HG02678 (cell line): Measurements from ENCODE around the gene MAPRE2.

Experiments
- ATAC-seq: cut with Tn5 transposase; IDR thresholded peaks from one replicate; pipeline ENCODE4 v1.9.1; 2021; ENCODE audit warnings: mild to moderate bottlenecking, moderate library complexity; ENCODE audit not compliant: unreplicated experiment

MAPRE2 gene

DNA sequence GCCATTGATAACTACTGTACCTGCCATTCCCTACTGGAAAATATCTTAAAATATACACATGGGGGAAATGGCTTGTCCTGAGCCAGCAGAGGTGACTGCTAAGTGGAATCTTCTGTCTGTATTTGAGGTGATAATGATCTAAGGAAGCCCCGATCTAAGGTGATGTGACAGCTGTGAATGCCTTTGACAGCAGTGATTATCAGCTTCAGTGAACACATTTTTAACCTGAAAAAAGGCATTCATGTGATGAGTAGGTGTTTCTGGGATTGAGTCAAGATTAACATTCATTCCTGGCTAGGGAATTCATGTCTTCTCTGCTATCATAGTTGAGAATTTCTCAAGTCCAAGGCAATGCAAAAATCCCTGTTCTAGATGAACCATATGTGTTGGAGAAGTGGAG lies 9.1 kb upstream of the MAPRE2 start:
- ATAC-seq: no peak

- no peak for ATAC-seq
Observed at GRCh38 chr18:35038029-35038428, 3.2 kb upstream of the MAPRE2 start.

DNA sequence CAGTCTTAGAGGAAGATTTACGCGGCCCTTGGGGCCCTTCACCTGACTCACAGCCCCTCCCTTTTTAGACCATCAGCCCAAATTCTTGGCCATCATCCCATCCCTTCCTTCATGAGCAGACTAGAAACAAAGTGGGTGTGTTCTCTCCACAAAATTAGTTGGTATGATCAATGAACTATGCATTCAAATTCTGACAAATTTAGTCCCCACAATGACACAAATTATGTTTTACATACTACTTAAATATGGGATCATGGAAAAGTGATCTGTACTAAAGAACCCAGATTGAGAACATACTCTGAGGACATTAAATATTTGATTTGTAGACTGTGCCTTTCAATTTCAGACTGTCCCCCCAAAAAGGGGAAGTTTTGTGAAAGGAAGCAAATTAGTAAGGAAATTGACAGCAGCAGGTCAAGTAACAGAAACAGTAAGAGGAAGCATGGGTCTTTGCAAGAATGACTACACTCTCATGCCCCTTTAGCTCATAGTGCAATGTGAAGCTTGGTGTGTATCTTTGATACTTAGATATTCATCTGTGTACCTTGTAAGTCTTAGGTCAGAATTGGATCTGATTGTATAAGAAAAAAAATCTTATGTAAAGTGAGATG lies 2.2 kb upstream of the MAPRE2 start:
- ATAC-seq: peak; percentile 30

- ATAC-seq: no peak
Observed at GRCh38 chr18:35040638-35040987, 600 bp upstream of the MAPRE2 start.

DNA sequence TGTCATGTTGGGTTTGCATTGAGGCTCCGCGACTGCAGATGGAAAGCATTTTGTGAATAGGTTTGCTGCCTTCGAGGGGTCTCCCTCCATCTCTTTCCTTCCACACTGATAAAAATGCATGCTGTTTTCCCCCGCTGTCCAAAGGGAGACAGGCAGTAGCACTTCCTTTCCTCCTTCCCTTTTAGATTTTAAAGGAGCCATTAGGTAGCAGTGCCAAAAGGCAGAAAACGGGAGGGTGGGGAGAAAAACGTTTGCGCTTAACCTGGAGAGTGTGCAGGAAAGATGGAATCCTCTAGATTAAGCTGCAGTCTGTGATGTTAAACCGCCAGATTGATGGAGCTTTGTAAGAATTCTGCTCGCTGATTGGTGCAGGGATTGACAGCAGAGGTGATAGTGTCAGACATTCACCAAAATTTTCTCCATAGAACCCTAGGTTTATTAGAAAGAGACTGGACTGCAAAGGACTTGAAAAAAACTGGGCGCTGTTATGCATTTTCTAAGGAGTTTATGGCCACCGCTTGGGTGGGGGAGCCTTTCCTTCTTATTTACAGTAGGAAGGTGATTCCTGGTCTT lies 688 bp downstream of the MAPRE2 start:
- ATAC-seq: no peak

GRCh38 chr18:35042389-35043071 lies 1.3 kb downstream of the MAPRE2 start:
- ATAC-seq: no peak

DNA sequence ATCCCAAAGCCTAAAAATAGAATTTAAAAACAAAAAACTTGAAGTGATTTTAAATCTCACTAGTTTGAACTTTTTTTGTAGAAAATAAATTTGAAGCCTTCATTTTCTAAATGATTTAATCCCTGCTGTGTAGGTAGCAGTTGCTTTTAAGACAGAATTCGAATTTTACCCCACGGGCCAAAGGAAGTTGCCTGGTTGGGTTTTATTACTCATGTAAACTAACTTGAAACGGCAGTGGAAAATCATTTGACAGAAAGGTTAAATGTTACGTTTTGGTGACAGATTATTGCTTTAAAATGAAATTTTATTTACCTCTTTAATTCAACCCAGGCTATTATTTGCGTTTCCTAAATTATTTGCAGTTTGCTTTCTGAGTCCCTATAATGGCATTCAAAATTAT lies 2.0 kb downstream of the MAPRE2 start:
- ATAC-seq: no peak

- ATAC-seq: no peak
Observed at GRCh38 chr18:35045121-35045520, 3.9 kb downstream of the MAPRE2 start.

DNA sequence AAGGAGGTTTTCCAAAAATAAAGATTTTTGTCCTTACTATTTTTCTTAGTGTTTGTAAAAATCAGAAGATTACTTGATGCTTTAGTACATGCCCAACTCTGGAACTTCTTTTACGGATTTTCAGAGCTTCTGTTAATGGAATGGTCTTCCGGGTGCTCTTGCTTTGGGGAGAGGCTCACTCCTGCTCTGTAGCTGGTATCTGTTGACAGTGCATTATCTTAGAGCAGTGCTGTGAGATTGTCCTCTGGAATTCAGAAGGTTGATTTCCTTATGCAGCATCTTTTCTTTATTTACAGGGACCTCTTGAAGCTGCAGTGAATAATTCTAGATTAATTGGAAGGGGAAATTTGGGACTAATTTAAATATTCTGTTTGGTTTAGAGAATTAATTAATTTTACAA lies 4.6 kb downstream of the MAPRE2 start:
- ATAC-seq: no peak

DNA sequence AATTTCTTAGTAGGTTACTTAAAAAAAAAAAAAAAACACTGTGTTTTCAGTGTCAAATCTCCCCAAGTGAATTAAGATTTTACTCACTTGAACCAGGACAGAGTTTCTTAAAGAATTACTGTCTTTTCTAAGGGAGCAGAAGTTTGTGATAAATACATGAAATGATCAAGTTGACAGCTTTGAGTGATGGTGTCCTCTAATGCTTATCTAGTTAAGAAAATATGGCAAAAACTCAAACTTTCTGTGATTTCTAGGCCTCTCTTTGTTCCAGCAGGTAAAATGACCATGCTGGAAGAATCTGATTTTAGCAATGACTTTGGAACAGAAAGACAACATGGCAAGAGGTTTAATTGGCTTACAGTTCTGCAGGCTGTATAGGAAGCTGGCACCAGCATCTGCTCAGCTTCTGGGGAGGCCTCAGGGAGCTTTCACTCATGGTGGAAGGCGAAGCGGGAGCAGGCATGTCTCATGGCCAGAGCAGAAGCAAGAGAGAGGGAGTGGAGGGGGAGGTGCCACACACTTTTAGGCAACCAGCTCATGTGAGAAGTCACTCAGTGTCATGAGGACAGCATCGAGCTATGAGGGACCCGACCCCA lies 6.6 kb downstream of the MAPRE2 start:
- no peak for ATAC-seq

- ATAC-seq: peak; percentile 23
Observed at GRCh38 chr18:35049111-35050027, 8.2 kb downstream of the MAPRE2 start.

DNA sequence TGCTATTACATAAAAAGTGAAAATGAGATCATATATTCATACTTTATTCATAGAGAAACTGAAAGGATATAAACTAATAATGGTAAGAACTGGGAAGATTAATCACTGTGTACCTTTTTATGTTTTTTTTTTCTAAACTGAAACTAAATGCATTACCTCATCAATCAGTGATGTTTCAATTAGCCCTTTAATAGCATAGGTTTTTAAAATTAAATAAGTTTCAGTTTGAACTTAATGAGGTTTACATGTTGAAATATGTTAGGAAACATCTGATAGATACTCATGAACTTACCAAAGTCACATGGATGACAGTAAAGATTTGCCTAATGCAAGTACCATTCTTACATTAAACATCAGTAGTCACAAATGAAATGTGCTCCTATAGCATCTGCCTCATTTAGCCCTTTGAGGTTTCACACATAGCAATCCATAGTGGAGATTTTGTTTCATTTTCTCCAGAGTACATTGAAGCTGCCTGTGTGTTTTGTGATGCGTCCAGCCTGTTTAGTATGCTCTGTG lies 8.9 kb downstream of the MAPRE2 start:
- ATAC-seq: peak; percentile 36

- ATAC-seq: peak; percentile 26
Observed at GRCh38 chr18:35050705-35051195, 9.5 kb downstream of the MAPRE2 start.

- ATAC-seq: no peak
Observed at GRCh38 chr18:35051641-35052377, 10.6 kb downstream of the MAPRE2 start.

- ATAC-seq: no peak
Observed at GRCh38 chr18:35054401-35054800, 13.2 kb downstream of the MAPRE2 start.

DNA sequence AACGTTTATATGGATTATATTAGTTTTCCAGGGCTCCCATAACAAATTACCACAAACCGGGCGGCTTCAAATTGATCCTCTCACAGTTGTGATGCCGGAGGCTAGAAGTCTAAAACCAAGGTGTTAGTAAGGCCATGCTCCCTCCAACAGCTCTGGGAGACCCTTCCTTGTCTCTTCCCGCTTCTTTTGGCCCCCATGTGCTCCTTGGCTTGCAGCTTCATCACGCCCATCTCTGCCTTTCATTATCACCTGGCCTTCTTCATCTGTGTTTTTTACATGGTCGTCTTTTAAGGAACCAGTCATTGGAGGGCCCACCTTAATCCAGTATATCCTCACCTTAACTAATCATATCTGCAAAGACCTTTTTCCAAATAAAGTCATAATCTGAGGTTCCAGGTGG lies 13.9 kb downstream of the MAPRE2 start:
- ATAC-seq: no peak

GRCh38 chr18:35055726-35056125 lies 14.5 kb downstream of the MAPRE2 start:
- ATAC-seq: no peak

DNA sequence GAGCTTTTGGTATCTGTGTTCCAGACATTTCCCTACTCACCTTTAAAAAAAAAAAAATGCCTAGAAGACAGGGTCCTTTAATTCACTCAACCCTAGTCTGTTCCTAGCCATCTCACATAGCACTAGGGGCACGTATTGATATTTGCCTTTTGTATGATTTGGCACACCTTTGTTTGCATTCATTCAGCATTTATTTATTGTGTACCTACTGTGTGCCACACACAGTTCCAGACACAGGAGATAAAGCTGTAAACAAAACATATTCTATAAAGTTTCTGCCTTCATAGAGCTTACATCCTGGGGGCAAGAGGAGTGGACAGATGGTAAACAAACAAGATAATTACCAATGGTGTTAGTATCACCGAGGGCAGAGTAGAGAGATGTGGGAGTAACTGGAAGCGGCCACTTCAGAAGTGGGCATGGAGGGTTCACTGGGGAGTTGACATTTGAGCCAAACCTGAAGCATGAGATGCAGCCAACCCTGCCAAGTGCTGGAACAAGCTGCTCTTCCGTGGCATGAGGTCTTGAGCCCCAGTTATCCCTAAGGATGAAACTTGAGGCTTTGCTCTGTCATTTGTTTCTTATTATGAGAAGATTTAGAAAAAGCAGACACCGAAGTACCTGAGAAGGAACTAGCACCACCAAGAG lies 18.2 kb downstream of the MAPRE2 start:
- no peak for ATAC-seq

DNA sequence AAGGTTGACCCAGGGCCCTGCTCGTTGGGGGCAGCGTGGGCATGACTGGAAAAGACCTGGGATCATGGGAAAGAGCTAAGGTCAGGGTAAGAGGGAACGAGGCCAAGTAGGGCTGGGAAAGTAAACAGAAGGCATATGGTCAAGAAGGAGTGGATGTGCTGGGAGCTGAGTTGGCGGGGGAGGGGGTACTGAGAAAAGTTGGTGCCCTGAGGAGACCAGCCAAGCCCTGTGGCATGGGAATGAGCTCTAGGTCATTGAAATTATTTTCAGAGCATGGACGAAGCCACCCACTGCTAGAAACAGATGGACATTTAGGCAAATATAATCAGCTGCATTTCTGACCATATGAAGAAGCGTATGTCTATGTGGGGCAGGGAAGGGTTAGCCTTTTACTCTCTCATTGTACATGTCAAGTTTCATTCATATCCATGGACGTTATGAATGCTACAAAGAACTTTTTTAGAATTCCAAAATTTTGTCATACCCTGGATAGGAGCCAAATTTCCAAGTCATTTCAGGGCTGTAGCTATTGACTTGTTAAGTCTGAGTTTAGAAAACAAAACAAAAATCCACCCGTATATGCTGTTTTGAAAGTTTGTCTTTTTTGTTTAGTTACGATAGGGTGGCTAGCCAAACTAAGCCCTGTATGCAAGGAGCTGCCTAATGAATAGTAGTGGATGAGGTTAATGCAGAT lies 19.1 kb downstream of the MAPRE2 start:
- no peak for ATAC-seq
